Body of pancreas (tissue), 4 donors: ENCODE data around the gene NFATC2. TPM values are rescaled to one million over a fixed set of nuclear protein-coding genes. Genes with fewer than 3 reads are reported as not detected.

Experiments
- ATAC-seq: fragments of 150-250 bp; one replicate; pipeline ENCODE4 v1.9.1; 2016
- DNase-seq, 4 donors: peaks; one replicate each; pipeline ENCODE4 v3.0.0-alpha.2; 2019
- H3K27ac ChIP-seq, 4 donors: fragments of 200-600 bp; sonication (generic); 1 replicate in 3 of 4; 2 replicates in 1 of 4; pipeline versions ENCODE4 v1.5.1 to v1.6.1; 2016 to 2019; ENCODE audit warnings: mild to moderate bottlenecking in 1 of 4, mixed read lengths in 1 of 4, moderate library complexity in 1 of 4
- H3K27me3 ChIP-seq, 2 donors: fragments of 200-600 bp; sonication (generic); one replicate each; pipeline ENCODE4 v1.6.0; 2016; ENCODE audit warnings: mild to moderate bottlenecking in 1 of 2
- H3K36me3 ChIP-seq, 2 donors: fragments of 200-600 bp; sonication (generic); replicated peaks in 1 of 2; 2 replicates each; pipeline ENCODE4 v1.5.1; 2016; ENCODE audit warnings: low read depth in 2 of 2; ENCODE audit not compliant: insufficient read depth in 1 of 2
- H3K4me1 ChIP-seq: fragments of 200-600 bp; sonication (generic); one replicate; pipeline ENCODE4 v1.6.0; 2016
- H3K4me3 ChIP-seq, 2 donors: fragments of 200-600 bp; sonication (generic); 1 replicate in 1 of 2; 2 replicates in 1 of 2; pipeline ENCODE4 v1.5.1; 2016 to 2019
- H3K9me3 ChIP-seq, 3 donors: fragments of 200-600 bp; sonication (generic); 1 replicate in 2 of 3; 2 replicates in 1 of 3; pipeline ENCODE4 v1.5.1; 2016
- CTCF ChIP-seq, 7 experiments: fragments of 450-650 bp in 4 of 7; fragments of 200-600 bp in 3 of 7; sonication (generic) in 3 of 7; IDR thresholded peaks; one replicate each; pipeline ENCODE4 v1.5.1; 2016 to 2019; ENCODE audit warnings: antibody characterized with exemption in 7 of 7
- POLR2A ChIP-seq, 3 donors: fragments of 450-650 bp; IDR thresholded peaks; one replicate each; pipeline ENCODE4 v1.6.1; 2016; ENCODE audit warnings: antibody characterized with exemption in 3 of 3, mild to moderate bottlenecking in 2 of 3
- WGBS, 2 donors: methylation state at CpG; one replicate each; pipeline ENCODE4 v1.1.5; 2017; 5-methylcytosine and 5-hydroxymethylcytosine counted together
- intact Hi-C: fragments of 100-400 bp; cut with DNase I; formaldehyde crosslinking; loops from one replicate; pipeline ENCODE4 v1.15.1; 2023
- total RNA-seq, 2 donors: library from RNA; depleted of rRNA; stranded (reverse); fragments of >200 nt; gene quantifications; one replicate each; pipeline ENCODE4 v1.1.0, GENCODE V29; 2016

NFATC2 gene
- total RNA-seq, 2 donors from 2014 or later = 4.9 to 7.6 TPM

GRCh38 chr20:51532577-51533191, 9.8 kb downstream of the NFATC2 start:
- peak; percentile 22 for ATAC-seq
- peak overlapping the region in 1 of 4 donors; percentile 44 for H3K27ac ChIP-seq

GRCh38 chr20:51531712-51532456, 10.6 kb downstream of the NFATC2 start:
- no peaks in the 10 kb centered on the region for H3K27me3 ChIP-seq
- TF ChIP-seq POLR2A (IDR thresholded peaks at IDR 0.05) (no peak), CTCF (IDR thresholded peaks at IDR 0.05) (no peak)
- no peaks in the 10 kb centered on the region for H3K36me3 ChIP-seq
- no peaks in the 10 kb centered on the region for H3K9me3 ChIP-seq
- ATAC-seq (no peak), DNase-seq (no peak)
- no peak overlapping the region for H3K4me3 ChIP-seq
- intact Hi-C loops = no loop called here
- H3K4me1 ChIP-seq = peaks cover 20% of the 10 kb centered on the region
- H3K27ac ChIP-seq = peak overlapping the region in 1 of 4 donors; percentile 44
- 80 to 92% methylated on average over 12 of the region's 12 CpGs for WGBS, 2 donors

More at GRCh38 chr20:51532577-51533191, 9.8 kb downstream of the NFATC2 start:
- Histone ChIP-seq H3K36me3 (no peaks in the 10 kb centered on the region), H3K4me3 (no peak overlapping the region), H3K4me1 (peaks cover 22% of the 10 kb centered on the region), H3K9me3 (no peaks in the 10 kb centered on the region), H3K27me3 (no peaks in the 10 kb centered on the region)
- intact Hi-C loops = no loop called here
- peak in 2 of 4 donors; percentile 15 to 41 for DNase-seq
- 67 to 89% methylated on average over 15 to 18 of the region's 24 CpGs for WGBS, 2 donors
- TF ChIP-seq CTCF (IDR thresholded peaks at IDR 0.05) (no peak), POLR2A (IDR thresholded peaks at IDR 0.05) (no peak)

- ATAC-seq = no peak
- DNase-seq = no peak
- Histone ChIP-seq H3K9me3 (no peaks in the 10 kb centered on the region), H3K27me3 (no peaks in the 10 kb centered on the region), H3K27ac (no peak overlapping the region), H3K36me3 (no peaks in the 10 kb centered on the region), H3K4me3 (no peak overlapping the region), H3K4me1 (peaks cover 14% of the 10 kb centered on the region)
- TF ChIP-seq CTCF (IDR thresholded peaks at IDR 0.05) = no peak
- TF ChIP-seq POLR2A (IDR thresholded peaks at IDR 0.05) = no peak
- 88 to 91% methylated on average over 7 to 11 of the region's 11 CpGs for WGBS, 2 donors
- intact Hi-C loops = no loop called here
Measured at GRCh38 chr20:51531141-51531710, 11.3 kb downstream of the NFATC2 start.

GRCh38 chr20:51529758-51530157, 12.8 kb downstream of the NFATC2 start:
- Histone ChIP-seq H3K27ac (no peak overlapping the region), H3K4me1 (peaks cover 10% of the 10 kb centered on the region), H3K4me3 (no peak overlapping the region), H3K27me3 (no peaks in the 10 kb centered on the region), H3K36me3 (no peaks in the 10 kb centered on the region), H3K9me3 (no peaks in the 10 kb centered on the region)
- TF ChIP-seq POLR2A (IDR thresholded peaks at IDR 0.05) = no peak
- TF ChIP-seq CTCF (IDR thresholded peaks at IDR 0.05) = no peak
- intact Hi-C loops = no loop called here
- whole genome bisulfite sequencing, 2 donors = 74 to 78% methylated on average over 5 of the region's 5 CpGs
- no peak for ATAC-seq
- peak in 1 of 4 donors; percentile 23 for DNase-seq
